OCI-LY7 (cell line): ENCODE measurements around the gene NUTF2. TPM values are rescaled to one million over a fixed set of nuclear protein-coding genes. Genes with fewer than 3 reads are reported as not detected.
"Not testable (repeated sequence)": the region's sequence is repeated elsewhere in the genome, so short reads cannot be mapped to it uniquely, and the experiment has no call there.

Source experiments
- BruUV-seq: library from RNA; stranded (reverse); fragments of 400-500 nt; replicated peaks from 2 replicates; lab custom pipeline; 2021; lab: Mats Ljungman, UMichigan
- CTCF ChIA-PET: fragments of 300-600 bp; sonication (Branson Sonifier 250); formaldehyde crosslinking; loops from one replicate; lab custom pipeline; 2022; ENCODE audit warnings: antibody characterized with exemption; ENCODE audit not compliant: unreplicated experiment; lab: Charles Lee
- POLR2A ChIA-PET: fragments of 300-600 bp; sonication (Branson Sonifier 250); formaldehyde crosslinking; loops from one replicate; lab custom pipeline; 2022; ENCODE audit warnings: antibody characterized with exemption; lab: Charles Lee
- DNase-seq: peaks from one replicate; pipeline ENCODE4 v3.0.0-alpha.2; 2015; ENCODE audit warnings: low spot score
- H2AFZ ChIP-seq: fragments of 200-600 bp; sonication (generic), shearing (Covaris generic); 2 replicates; pipeline ENCODE4 v1.6.1; 2014; ENCODE audit warnings: mild to moderate bottlenecking, antibody characterized with exemption, low read length, moderate library complexity
- H3K27ac ChIP-seq: fragments of 200-600 bp; sonication (generic); 2 replicates; pipeline ENCODE4 v1.5.1; 2014; ENCODE audit warnings: mixed run types, low read depth, mild to moderate bottlenecking, moderate library complexity, low read length, inconsistent platforms; ENCODE audit not compliant: poor library complexity, severe bottlenecking
- H3K36me3 ChIP-seq: fragments of 200-600 bp; sonication (generic); 2 replicates; pipeline ENCODE4 v1.6.1; 2014; ENCODE audit warnings: mild to moderate bottlenecking, antibody characterized with exemption, low read length, moderate library complexity, mixed read lengths; ENCODE audit not compliant: insufficient read depth
- H3K4me1 ChIP-seq: fragments of 200-600 bp; sonication (generic); 2 replicates; pipeline ENCODE4 v1.5.1; 2014; ENCODE audit warnings: mild to moderate bottlenecking, low read length; ENCODE audit not compliant: insufficient read depth, poor library complexity, severe bottlenecking
- H3K4me2 ChIP-seq: fragments of 200-600 bp; sonication (generic); 2 replicates; pipeline ENCODE4 v1.6.1; 2014; ENCODE audit warnings: mild to moderate bottlenecking, low read length
- H3K4me3 ChIP-seq: fragments of 200-600 bp; sonication (generic); 2 replicates; pipeline ENCODE4 v1.5.1; 2014; ENCODE audit warnings: mild to moderate bottlenecking, low read depth, low read length; ENCODE audit not compliant: poor library complexity, severe bottlenecking
- H3K79me2 ChIP-seq: fragments of 200-600 bp; sonication (generic); 2 replicates; pipeline ENCODE4 v1.6.1; 2016; ENCODE audit warnings: low read depth, mild to moderate bottlenecking, low read length, moderate library complexity, mixed read lengths; ENCODE audit not compliant: insufficient read depth
- H3K9me2 ChIP-seq: fragments of 200-600 bp; sonication (generic); 2 replicates; pipeline ENCODE4 v1.6.1; 2016; ENCODE audit warnings: mild to moderate bottlenecking, low read length, mixed read lengths; ENCODE audit not compliant: insufficient read depth
- H3K9me3 ChIP-seq: fragments of 200-600 bp; sonication (generic); 2 replicates; pipeline ENCODE4 v1.6.1; 2014; ENCODE audit warnings: mild to moderate bottlenecking, mixed run types, low read length, mixed read lengths
- H4K20me1 ChIP-seq: fragments of 200-600 bp; sonication (generic); 2 replicates; pipeline ENCODE4 v1.6.1; 2014; ENCODE audit warnings: mild to moderate bottlenecking, antibody characterized with exemption, low read length, moderate library complexity, mixed read lengths; ENCODE audit not compliant: insufficient read depth
- CTCF ChIP-seq: fragments of 200-600 bp; sonication (generic); conservative IDR thresholded peaks from 2 replicates; pipeline ENCODE4 v1.5.1; 2014; ENCODE audit warnings: mild to moderate bottlenecking, antibody characterized with exemption, low read length, moderate library complexity, mixed read lengths
- EZH2phosphoT487 ChIP-seq: fragments of 200-600 bp; sonication (generic); IDR thresholded peaks from 2 replicates; pipeline ENCODE4 v1.6.1; 2018; ENCODE audit warnings: low read depth, borderline replicate concordance, mild to moderate bottlenecking, mixed run types, antibody characterized with exemption, low read length, moderate library complexity, mixed read lengths
- intact Hi-C: fragments of 100-400 bp; cut with micrococcal nuclease; formaldehyde crosslinking; loops from one replicate; pipeline ENCODE4 v1.10.0; 2022; ENCODE audit not compliant: unreplicated experiment
- total RNA-seq, 2 experiments: library from RNA; depleted of rRNA in 1 of 2; stranded (reverse); fragments of >200 nt in 1 of 2; shearing (Covaris generic) in 1 of 2; gene quantifications; 2 replicates each; pipeline ENCODE4 v1.2.3, GENCODE V29; 2014 to 2022

Gene NUTF2
- total RNA-seq, 2 experiments from 2014 or later: 143 to 187 TPM

DNA sequence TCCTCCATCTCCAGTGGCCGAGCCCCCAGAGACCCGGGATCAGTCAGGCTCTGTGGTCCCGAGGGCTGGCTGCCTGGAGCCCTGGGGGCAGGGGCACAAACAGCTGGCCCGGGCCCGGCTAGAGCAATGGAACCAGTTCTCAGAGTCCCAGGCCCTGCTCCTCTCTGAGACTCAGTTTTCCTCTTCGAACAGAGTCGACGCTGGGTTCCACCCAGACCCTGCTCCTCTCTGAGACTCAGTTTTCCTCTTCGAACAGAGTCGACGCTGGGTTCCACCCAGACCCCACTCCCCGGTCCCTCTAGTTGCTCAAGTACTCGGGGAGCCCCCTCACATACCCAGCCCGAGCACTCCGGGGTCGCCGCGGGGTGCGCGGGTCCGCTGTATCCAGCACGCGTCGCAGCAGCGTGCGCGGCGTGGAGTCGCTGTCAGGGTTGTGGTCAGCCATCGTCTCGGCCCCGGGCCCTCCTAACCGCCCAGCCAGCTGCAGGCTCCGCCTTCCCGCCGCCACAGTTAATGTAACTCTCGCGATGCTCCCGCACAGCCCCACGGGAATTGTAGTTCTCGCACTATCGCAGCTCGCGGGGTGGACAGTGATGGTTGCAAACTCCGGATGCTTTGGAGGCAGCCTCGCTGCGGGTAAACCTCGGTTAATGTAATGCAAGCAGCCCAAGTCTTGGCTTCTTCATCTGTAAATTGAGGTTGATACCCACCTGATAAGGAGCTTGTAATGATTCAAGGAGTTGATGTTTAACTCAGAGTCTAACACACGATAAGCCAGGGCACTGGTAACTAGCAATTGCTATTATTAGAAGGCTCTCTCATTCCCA lies 13.1 kb upstream of the NUTF2 start:
- H3K27ac ChIP-seq: no peak overlapping the region
- intact Hi-C loops: no loop called here

GRCh38 chr16:67834242-67834614 lies 12.5 kb upstream of the NUTF2 start:
- H3K4me3 ChIP-seq: peak overlapping the region; percentile 73
- H4K20me1 ChIP-seq: no peaks in the 10 kb centered on the region
- POLR2A ChIA-PET: interaction anchor here (0.6 to 1.4 kb wide), 4 partner anchors 10 to 279 kb away, joined by 3 to 5 read pairs (median 4); partner anchors contain the start of gene CARMIL2
- peaks cover 10% of the 10 kb centered on the region for H3K4me1 ChIP-seq
- H3K9me3 ChIP-seq: no peaks in the 10 kb centered on the region
- no peaks in the 10 kb centered on the region for H3K9me2 ChIP-seq
- BruUV-seq: no TSS peak
- no peak for TF ChIP-seq CTCF
- no peak for TF ChIP-seq EZH2phosphoT487
- H2AFZ ChIP-seq: peak overlapping the region; percentile 80
- H3K4me2 ChIP-seq: peak overlapping the region; percentile 86
- CTCF ChIA-PET: interaction anchor here (1.5 kb wide), 1 partner anchor 12 kb away, joined by 5 read pairs; the partner anchor contains the start of gene NUTF2
- no peak overlapping the region for H3K27ac ChIP-seq
- intact Hi-C loops: no loop called here
- peaks cover 5% of the 10 kb centered on the region; the same call in 1 of the 2 replicates for H3K79me2 ChIP-seq
- peaks cover 15% of the 10 kb centered on the region; the same call in 1 of the 2 replicates for H3K36me3 ChIP-seq
- DNase-seq: no peak

More for the DNA sequence above, 13.1 kb upstream of the NUTF2 start:
- no peaks in the 10 kb centered on the region for H3K9me3 ChIP-seq
- peaks cover 5% of the 10 kb centered on the region; the same call in 1 of the 2 replicates for H3K79me2 ChIP-seq
- H2AFZ ChIP-seq: peak overlapping the region; percentile 80
- TF ChIP-seq EZH2phosphoT487: no peak
- TF ChIP-seq CTCF: no peak
- peaks cover 15% of the 10 kb centered on the region; the same call in 1 of the 2 replicates for H3K36me3 ChIP-seq
- ChIA-PET POLR2A (interaction anchor here (0.6 to 1.4 kb wide), 5 partner anchors 11 to 278 kb away, joined by 3 to 5 read pairs (median 4); partner anchors contain the start of genes CARMIL2 and GFOD2), CTCF (interaction anchor here (1.5 kb wide), 1 partner anchor 13 kb away, joined by 5 read pairs; the partner anchor contains the start of gene NUTF2)
- peak overlapping the region; percentile 73 for H3K4me3 ChIP-seq
- BruUV-seq: no TSS peak
- peak; percentile 96 for DNase-seq
- H3K9me2 ChIP-seq: no peaks in the 10 kb centered on the region
- H3K4me1 ChIP-seq: peaks cover 10% of the 10 kb centered on the region
- no peaks in the 10 kb centered on the region for H4K20me1 ChIP-seq
- H3K4me2 ChIP-seq: peak overlapping the region; percentile 86

DNA sequence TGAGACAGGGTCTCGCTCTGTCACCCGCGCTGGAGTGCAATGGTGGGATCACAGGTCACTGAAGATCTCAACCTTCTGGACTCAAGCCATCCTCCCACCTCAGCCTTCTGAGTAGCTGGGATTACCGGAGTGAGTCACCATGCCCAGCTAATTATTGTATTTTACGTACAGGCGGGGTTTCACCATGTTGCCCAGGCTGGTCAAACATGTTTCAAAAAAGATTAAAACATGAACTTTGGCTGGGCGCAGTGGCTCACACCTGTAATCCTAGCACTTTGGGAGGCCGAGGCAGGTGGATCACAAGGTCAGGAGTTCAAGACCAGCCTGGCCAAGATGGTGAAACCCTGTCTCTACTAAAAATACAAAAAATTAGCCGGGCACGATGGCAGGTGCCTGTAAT lies 9.5 kb upstream of the NUTF2 start:
- H3K4me1 ChIP-seq: peaks cover 17% of the 10 kb centered on the region
- H3K36me3 ChIP-seq, intact Hi-C loops, H4K20me1 ChIP-seq, H2AFZ ChIP-seq, H3K4me2 ChIP-seq, CTCF ChIA-PET, H3K27ac ChIP-seq, H3K4me3 ChIP-seq, H3K9me3 ChIP-seq, H3K9me2 ChIP-seq, BruUV-seq, DNase-seq, H3K79me2 ChIP-seq: not testable (repeated sequence)
- POLR2A ChIA-PET: interaction anchor here (0.6 to 1.2 kb wide), 2 partner anchors 7 to 145 kb away, joined by 3 read pairs; no protein-coding TSS in a partner anchor
